Small intestine (tissue), 7 donors: ENCODE measurements around the gene SLC1A3. TPM values are rescaled to one million over a fixed set of nuclear protein-coding genes. Genes with fewer than 3 reads are reported as not detected.

Source experiments
- DNase-seq, 2 donors: peaks; one replicate each; pipeline versions ENCODE4 v3.0.0 to v3.0.0-alpha.2; 2013
- FAIRE-seq: peaks from 2 replicates; lab custom pipeline; 2012; peaks lifted over from hg19 to GRCh38; lab: Jason Lieb, UNC
- H3K27ac ChIP-seq, 3 donors: one replicate each; pipeline ENCODE4 v1.5.1; 2013; ENCODE audit warnings: low read length in 2 of 3, mild to moderate bottlenecking in 2 of 3, control low read depth in 1 of 3, inconsistent platforms in 1 of 3, low read depth in 1 of 3, moderate library complexity in 1 of 3
- H3K27me3 ChIP-seq, 3 donors: one replicate each; pipeline ENCODE4 v1.6.1; 2013; ENCODE audit warnings: low read length in 3 of 3, inconsistent platforms in 1 of 3; ENCODE audit not compliant: control insufficient read depth in 3 of 3, insufficient read depth in 3 of 3
- H3K36me3 ChIP-seq, 3 donors: one replicate each; pipeline ENCODE4 v1.6.1; 2013; ENCODE audit warnings: low read length in 3 of 3, inconsistent platforms in 1 of 3, low read depth in 1 of 3, mild to moderate bottlenecking in 1 of 3, moderate library complexity in 1 of 3; ENCODE audit not compliant: control insufficient read depth in 3 of 3, insufficient read depth in 2 of 3
- H3K4me1 ChIP-seq, 3 donors: one replicate each; pipeline ENCODE4 v1.6.1; 2013; ENCODE audit warnings: low read length in 2 of 3, inconsistent platforms in 1 of 3, low read depth in 1 of 3, mild to moderate bottlenecking in 1 of 3, moderate library complexity in 1 of 3; ENCODE audit not compliant: control insufficient read depth in 3 of 3, insufficient read depth in 2 of 3
- H3K4me3 ChIP-seq, 3 donors: one replicate each; pipeline ENCODE4 v1.5.1; 2013; ENCODE audit warnings: low read length in 3 of 3, control low read depth in 1 of 3, inconsistent platforms in 1 of 3, low read depth in 1 of 3, mild to moderate bottlenecking in 1 of 3, moderate library complexity in 1 of 3
- H3K9me3 ChIP-seq, 2 donors: one replicate each; pipeline ENCODE4 v1.6.1; 2013; ENCODE audit warnings: low read depth in 1 of 2, low read length in 1 of 2; ENCODE audit not compliant: control insufficient read depth in 2 of 2, insufficient read depth in 1 of 2
- WGBS, 3 donors: extraction: QIAGEN DNeasy Blood & Tissue Kit; methylation state at CpG; one replicate each; pipeline ENCODE4 v1.1.7; 2013; 5-methylcytosine and 5-hydroxymethylcytosine counted together
- polyA plus RNA-seq, 4 donors: library from polyadenylated mRNA; stranded (reverse) in 3 of 4; unstranded in 1 of 4; fragments of 200-250 nt in 3 of 4; fragments of 120-200 nt in 1 of 4; gene quantifications; one replicate each; pipeline versions ENCODE4 v1.2.1 to v1.2.3, GENCODE V29; 2013
- donor health status: healthy with polysubstance abuse.
- donor health status: control.
- donor health status: control.
- donor health status: Bipolar disorder and iron deficiency.
- donor health status: healthy.

The SLC1A3 gene
- polyA plus RNA-seq, 4 donors = 0.89 to 12.0 (median 3.1) TPM

DNA sequence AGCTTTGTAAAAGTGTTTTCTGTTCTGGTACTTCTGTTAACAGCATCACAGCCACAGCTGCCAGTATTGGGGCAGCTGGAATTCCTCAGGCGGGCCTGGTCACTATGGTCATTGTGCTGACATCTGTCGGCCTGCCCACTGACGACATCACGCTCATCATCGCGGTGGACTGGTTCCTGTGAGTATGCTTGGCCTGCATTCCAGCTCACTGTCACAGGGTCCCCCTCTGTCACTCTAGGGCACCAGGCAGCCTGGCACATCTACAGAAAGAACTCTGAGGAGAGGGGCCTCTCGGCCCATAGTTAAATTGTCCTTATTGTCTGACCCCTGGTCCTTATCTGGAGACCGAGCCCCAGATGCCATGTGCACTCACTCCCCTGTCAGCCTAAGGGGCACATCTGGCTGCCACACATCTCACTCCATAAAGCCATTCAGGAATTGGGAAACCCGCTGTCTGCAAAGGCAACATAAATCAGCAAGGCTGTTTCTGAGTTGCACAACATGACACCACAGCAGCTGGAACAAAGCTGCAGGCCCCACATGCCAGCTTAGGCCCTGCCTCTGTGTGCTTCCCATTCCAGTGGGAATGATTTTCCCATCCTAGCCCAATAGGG, 77.5 kb downstream of the SLC1A3 start:
- Histone ChIP-seq H3K27me3 (peaks cover 0 to 2% (median 0%) of the 10 kb centered on the region in 3 donors), H3K4me1 (no peaks in the 10 kb centered on the region), H3K9me3 (no peaks in the 10 kb centered on the region), H3K36me3 (no peaks in the 10 kb centered on the region), H3K4me3 (no peak overlapping the region), H3K27ac (no peak overlapping the region)
- DNase-seq (no peak), FAIRE-seq (no peak)
- 79 to 92% (median 88%) methylated on average over 9 of the region's 9 CpGs for WGBS, 3 donors

DNA sequence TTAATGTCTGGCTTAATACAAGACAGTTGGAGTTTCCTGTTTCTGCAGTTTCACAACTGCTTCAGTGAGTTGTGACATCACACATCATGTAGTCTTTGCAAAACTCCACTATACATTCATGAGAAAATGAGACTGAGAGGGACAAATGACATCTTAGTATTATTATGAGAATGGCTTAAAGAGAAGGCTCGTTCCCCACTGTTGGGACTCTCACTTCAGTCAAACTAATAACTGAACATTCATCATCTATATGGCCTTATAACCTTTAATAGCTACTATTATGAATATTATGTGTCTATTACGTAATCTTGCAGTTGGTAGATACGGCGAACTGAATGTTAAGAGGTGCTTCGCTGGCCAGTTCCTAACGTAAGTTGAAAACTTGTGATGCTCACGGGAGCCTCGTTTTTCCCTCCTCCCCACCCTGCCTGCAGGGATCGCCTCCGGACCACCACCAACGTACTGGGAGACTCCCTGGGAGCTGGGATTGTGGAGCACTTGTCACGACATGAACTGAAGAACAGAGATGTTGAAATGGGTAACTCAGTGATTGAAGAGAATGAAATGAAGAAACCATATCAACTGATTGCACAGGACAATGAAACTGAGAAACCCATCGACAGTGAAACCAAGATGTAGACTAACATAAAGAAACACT, 79.4 kb downstream of the SLC1A3 start:
- Histone ChIP-seq H3K36me3 (no peaks in the 10 kb centered on the region), H3K27me3 (peaks cover 0 to 2% (median 0%) of the 10 kb centered on the region in 3 donors), H3K9me3 (no peaks in the 10 kb centered on the region), H3K27ac (no peak overlapping the region), H3K4me3 (no peak overlapping the region), H3K4me1 (no peaks in the 10 kb centered on the region)
- FAIRE-seq (no peak), DNase-seq (no peak)
- 80 to 84% (median 82%) methylated on average over 13 of the region's 13 CpGs for WGBS, 3 donors

DNA sequence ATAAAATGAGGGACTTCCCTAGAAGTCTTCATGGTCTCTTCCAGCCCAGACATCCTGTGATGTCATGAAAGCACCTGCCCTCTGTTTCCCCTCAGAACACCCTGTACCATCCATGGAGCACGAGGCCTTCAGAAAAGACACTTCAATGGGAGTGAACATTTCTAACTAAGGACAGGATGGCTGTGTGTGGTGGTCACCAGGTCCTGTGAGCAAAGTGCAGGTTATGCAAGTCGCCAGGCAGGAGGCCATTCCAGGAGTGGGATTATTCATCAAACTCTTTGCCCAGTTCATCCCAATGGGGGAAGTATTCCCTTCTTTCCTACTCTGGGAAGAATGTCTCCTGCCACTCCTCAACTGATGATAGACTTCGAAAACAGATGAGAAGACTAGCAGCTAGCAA, 80.5 kb downstream of the SLC1A3 start:
- FAIRE-seq = no peak
- WGBS, 3 donors = 65 to 85% (median 77%) methylated on average over 3 of the region's 3 CpGs
- Histone ChIP-seq H3K27me3 (peaks cover 0 to 2% (median 0%) of the 10 kb centered on the region in 3 donors), H3K27ac (no peak overlapping the region), H3K9me3 (no peaks in the 10 kb centered on the region), H3K4me1 (no peaks in the 10 kb centered on the region), H3K36me3 (no peaks in the 10 kb centered on the region), H3K4me3 (no peak overlapping the region)
- DNase-seq = no peak

DNA sequence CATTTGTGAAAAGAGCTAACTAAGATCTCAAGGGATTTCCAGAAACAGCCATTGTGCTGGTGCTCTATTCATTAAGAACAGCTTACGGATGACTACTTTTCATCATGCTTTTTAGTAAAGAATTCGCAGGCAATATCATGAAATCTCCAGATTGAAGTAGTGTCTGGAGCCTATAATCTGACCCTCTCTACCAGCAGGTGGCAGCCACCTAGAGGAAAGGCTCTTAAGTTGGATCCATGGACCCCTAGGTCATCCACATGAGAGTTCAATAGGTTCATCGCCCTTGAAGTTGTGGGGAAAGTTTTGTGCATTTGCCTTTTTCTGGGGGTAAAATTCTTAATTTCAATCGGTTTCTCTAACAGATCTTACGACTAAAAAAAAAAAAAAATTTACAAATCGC, 82.3 kb downstream of the SLC1A3 start:
- DNase-seq = peak; percentile 5 to 23
- Histone ChIP-seq H3K27me3 (peaks cover 0 to 11% (median 2%) of the 10 kb centered on the region in 3 donors), H3K4me1 (peaks cover 0 to 5% (median 0%) of the 10 kb centered on the region in 3 donors), H3K27ac (no peak overlapping the region), H3K4me3 (no peak overlapping the region), H3K36me3 (no peaks in the 10 kb centered on the region), H3K9me3 (no peaks in the 10 kb centered on the region)
- 82 to 93% (median 85%) methylated on average over 6 of the region's 6 CpGs for WGBS, 3 donors
- FAIRE-seq = no peak

DNA sequence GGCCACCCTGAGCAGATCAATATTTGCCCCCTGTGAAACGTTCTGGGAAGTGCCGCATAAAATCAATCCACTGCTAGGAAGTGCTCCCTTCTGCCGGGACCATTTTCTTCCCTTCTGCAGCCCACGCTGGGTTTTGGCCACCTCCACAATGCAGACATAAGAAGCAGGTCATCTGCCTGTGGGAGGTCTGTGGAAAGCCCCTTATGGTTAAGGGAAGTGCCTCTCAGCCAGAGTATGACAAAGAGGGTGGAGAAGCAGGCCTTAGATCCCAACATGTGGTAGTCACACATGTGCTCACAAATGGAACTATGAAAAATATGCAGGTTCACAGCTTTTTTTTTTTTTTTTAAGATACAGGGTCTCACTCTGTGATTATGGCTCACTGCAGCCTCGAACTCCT, 82.8 kb downstream of the SLC1A3 start:
- no peak overlapping the region for H3K4me3 ChIP-seq
- no peaks in the 10 kb centered on the region for H3K9me3 ChIP-seq
- DNase-seq = no peak
- whole genome bisulfite sequencing, 3 donors = 84 to 89% (median 85%) methylated on average over 5 of the region's 5 CpGs
- H3K27ac ChIP-seq = no peak overlapping the region
- peaks cover 0 to 11% (median 2%) of the 10 kb centered on the region in 3 donors for H3K27me3 ChIP-seq
- FAIRE-seq = no peak
- H3K36me3 ChIP-seq = no peaks in the 10 kb centered on the region
- peaks cover 0 to 5% (median 0%) of the 10 kb centered on the region in 3 donors for H3K4me1 ChIP-seq

DNA sequence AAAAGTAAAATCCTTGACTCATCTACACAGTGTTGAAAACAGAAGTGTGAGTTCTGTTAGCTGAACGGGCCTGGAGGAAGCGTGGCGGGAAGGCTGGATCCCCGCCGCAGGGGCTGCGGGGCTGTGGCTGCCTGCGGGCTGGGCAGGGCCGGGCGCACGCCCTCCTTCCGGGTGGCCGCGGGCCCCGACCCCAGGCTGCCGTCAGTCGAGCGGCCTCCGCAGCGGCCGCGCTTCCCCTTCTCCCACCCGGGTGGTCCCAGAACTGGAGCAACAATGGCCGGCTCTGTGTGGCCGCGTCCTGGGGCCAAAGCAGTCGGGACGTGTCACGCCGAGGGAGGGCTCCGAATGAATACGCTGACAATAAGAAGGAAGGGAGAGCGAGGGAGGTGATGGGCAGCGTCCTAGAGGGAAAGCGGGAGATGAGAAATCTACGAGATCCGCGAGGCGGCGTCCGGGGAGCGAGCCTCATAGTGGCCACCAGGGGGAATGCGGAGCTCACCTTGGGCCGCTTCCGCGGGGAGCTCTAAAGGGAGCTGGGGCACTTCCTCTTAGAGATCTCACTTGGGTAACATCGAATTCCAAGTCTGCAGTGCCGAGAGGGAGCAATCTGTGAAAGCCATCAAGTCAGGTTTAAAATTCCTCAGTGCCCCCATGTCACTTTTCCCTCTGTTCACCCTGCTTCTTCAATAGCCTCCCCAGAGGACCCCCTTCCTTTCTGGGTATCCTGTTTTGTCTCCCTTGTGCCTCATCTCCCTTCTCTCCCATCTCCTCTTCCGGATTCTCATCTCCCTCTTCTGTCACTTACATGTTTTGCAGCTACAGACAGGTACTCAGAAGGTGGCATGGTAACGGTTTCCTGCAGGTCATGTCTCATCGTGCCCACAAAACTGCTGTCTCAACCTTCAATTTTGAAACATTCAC, 83.9 kb downstream of the SLC1A3 start:
- Histone ChIP-seq H3K27ac (peak overlapping the region in 1 of 3 donors; percentile 50), H3K4me3 (peak overlapping the region; percentile 26 to 49 (median 42)), H3K4me1 (peaks cover 0 to 5% (median 0%) of the 10 kb centered on the region in 3 donors), H3K27me3 (peaks cover 0 to 11% (median 2%) of the 10 kb centered on the region in 3 donors), H3K9me3 (no peaks in the 10 kb centered on the region), H3K36me3 (no peaks in the 10 kb centered on the region)
- WGBS, 3 donors = 3 to 5% (median 3%) methylated on average over 49 to 50 of the region's 50 CpGs
- peak; percentile 67 to 87 for DNase-seq
- no peak for FAIRE-seq

DNA sequence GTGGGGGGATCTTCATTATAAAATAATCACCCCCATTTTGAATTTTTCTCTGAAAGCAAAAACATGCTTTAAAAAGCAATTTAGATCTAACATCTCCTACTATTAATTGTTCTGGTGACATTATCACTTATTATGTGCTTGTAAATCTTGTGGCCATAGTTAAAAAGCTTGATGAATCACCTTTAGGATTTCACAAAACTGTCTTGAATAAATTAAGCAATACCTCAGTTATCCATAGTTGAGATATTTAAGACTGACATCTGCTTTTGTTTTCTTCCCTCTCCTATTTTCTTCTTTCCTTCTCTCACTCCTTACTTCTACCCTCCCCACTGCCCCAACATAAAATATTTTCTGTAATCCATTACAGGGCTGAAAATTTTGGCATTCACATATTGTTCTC, 84.8 kb downstream of the SLC1A3 start:
- H3K4me1 ChIP-seq = peaks cover 0 to 5% (median 0%) of the 10 kb centered on the region in 3 donors
- FAIRE-seq (no peak), DNase-seq (no peak)
- peaks cover 0 to 11% (median 2%) of the 10 kb centered on the region in 3 donors for H3K27me3 ChIP-seq
- no peaks in the 10 kb centered on the region for H3K9me3 ChIP-seq
- no peaks in the 10 kb centered on the region for H3K36me3 ChIP-seq
- H3K27ac ChIP-seq = no peak overlapping the region
- H3K4me3 ChIP-seq = no peak overlapping the region

DNA sequence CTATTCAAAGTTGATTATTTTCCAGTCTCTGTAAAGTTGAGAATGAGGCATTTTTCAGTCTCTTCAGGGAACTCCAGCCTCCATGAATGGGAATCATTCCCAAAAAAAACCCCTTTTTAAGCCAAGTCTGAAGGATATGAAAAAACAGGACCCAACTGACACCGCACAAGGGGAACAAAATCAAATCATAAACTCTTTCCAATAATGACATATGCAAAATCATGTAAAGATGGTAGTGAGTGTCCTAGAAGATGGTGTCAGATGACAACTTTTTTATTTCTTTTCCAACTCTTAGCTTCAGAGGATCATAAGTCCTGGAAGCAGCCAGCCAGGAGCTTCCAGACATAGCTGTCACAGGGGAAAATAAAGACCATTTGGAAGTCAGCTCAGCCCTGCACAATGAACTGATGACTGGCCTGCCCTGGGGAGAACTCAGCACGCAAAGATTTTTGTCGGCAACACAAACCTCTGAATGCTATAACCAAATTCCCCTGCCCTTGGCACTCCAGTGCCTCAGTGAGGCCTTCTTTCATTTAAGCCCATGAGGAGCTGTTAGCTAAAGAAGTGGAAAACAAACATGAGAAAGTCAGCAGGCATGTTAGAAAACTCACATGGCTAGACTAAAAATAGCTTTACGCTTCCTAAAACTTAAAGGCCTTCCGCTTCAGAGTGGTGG, 85.4 kb downstream of the SLC1A3 start:
- Histone ChIP-seq H3K4me1 (peaks cover 0 to 5% (median 0%) of the 10 kb centered on the region in 3 donors), H3K27ac (no peak overlapping the region), H3K9me3 (no peaks in the 10 kb centered on the region), H3K36me3 (no peaks in the 10 kb centered on the region), H3K27me3 (peaks cover 0 to 11% (median 2%) of the 10 kb centered on the region in 3 donors), H3K4me3 (no peak overlapping the region)
- 68 to 82% (median 74%) methylated on average over 5 of the region's 5 CpGs for WGBS, 3 donors
- DNase-seq (no peak), FAIRE-seq (no peak)
